Activated CD4-positive, alpha-beta T cell treated with anti-CD3 and anti-CD28 coated beads, Interleukin-2, Interleukin-4, amounts not matched to agents 100 ng/mL and 50 ng/mL, durations not matched to agents 16 hours and 8 hours (primary cell): ENCODE results near the gene C10orf71.

Source experiments
- DNase-seq: peaks from one replicate; pipeline ENCODE4 v3.0.0-alpha.2; 2020; ENCODE audit warnings: low spot score

The C10orf71 gene

GRCh38 chr10:49274886-49275285 lies 24.1 kb upstream of the C10orf71 start:
- DNase-seq: no peak

- no peak for DNase-seq
Observed at GRCh38 chr10:49275896-49276295, 23.1 kb upstream of the C10orf71 start.

- no peak for DNase-seq
Observed at GRCh38 chr10:49276596-49276995, 22.4 kb upstream of the C10orf71 start.

GRCh38 chr10:49277973-49278372 lies 21.0 kb upstream of the C10orf71 start:
- no peak for DNase-seq

GRCh38 chr10:49278497-49278981 lies 20.4 kb upstream of the C10orf71 start:
- DNase-seq: no peak

GRCh38 chr10:49279015-49279880 lies 19.7 kb upstream of the C10orf71 start:
- no peak for DNase-seq

- DNase-seq: peak; percentile 63
Observed at GRCh38 chr10:49280001-49280408, 19.0 kb upstream of the C10orf71 start.

- no peak for DNase-seq
Observed at GRCh38 chr10:49281461-49281860, 17.5 kb upstream of the C10orf71 start.

- no peak for DNase-seq
Observed at GRCh38 chr10:49282306-49282705, 16.7 kb upstream of the C10orf71 start.

GRCh38 chr10:49282879-49283341 lies 16.1 kb upstream of the C10orf71 start:
- no peak for DNase-seq

GRCh38 chr10:49283491-49283890 lies 15.5 kb upstream of the C10orf71 start:
- no peak for DNase-seq

- DNase-seq: no peak
Observed at GRCh38 chr10:49284356-49284755, 14.6 kb upstream of the C10orf71 start.

- DNase-seq: peak; percentile 32
Observed at GRCh38 chr10:49285232-49285631, 13.7 kb upstream of the C10orf71 start.

- DNase-seq: no peak
Observed at GRCh38 chr10:49286686-49287085, 12.3 kb upstream of the C10orf71 start.

- DNase-seq: no peak
Observed at GRCh38 chr10:49287689-49288340, 11.2 kb upstream of the C10orf71 start.

- DNase-seq: no peak
Observed at GRCh38 chr10:49288341-49289065, 10.5 kb upstream of the C10orf71 start.

- no peak for DNase-seq
Observed at GRCh38 chr10:49289480-49289879, 9.5 kb upstream of the C10orf71 start.

- no peak for DNase-seq
Observed at GRCh38 chr10:49290131-49290530, 8.8 kb upstream of the C10orf71 start.

- DNase-seq: no peak
Observed at GRCh38 chr10:49290607-49291006, 8.4 kb upstream of the C10orf71 start.

GRCh38 chr10:49292565-49293207 lies 6.3 kb upstream of the C10orf71 start:
- no peak for DNase-seq

- DNase-seq: no peak
Observed at GRCh38 chr10:49293208-49293603, 5.8 kb upstream of the C10orf71 start.

- no peak for DNase-seq
Observed at GRCh38 chr10:49294731-49295130, 4.2 kb upstream of the C10orf71 start.
